PC-9 (cell line): ENCODE measurements around the gene NLRP8. TPM values are rescaled to one million over a fixed set of nuclear protein-coding genes. Genes with fewer than 3 reads are reported as not detected.

Experiments
- Bru-seq: library from RNA; stranded (reverse); fragments of 400-500 nt; gene quantifications from one replicate; lab custom pipeline; 2021; lab: Mats Ljungman, UMichigan
- BruChase-seq, 2 experiments: library from RNA; stranded (reverse); fragments of 400-500 nt; gene quantifications; one replicate each; lab custom pipeline; 2021; lab: Mats Ljungman, UMichigan
- BruUV-seq: library from RNA; stranded (reverse); fragments of 400-500 nt; replicated peaks from 2 replicates; lab custom pipeline; 2021; lab: Mats Ljungman, UMichigan
- CTCF ChIA-PET: fragments of 300-600 bp; sonication (Branson Sonifier 250); formaldehyde crosslinking; loops from one replicate; lab custom pipeline; 2022; ENCODE audit warnings: antibody characterized with exemption; lab: Charles Lee
- POLR2A ChIA-PET: fragments of 300-600 bp; sonication (Branson Sonifier 250); formaldehyde crosslinking; loops from one replicate; lab custom pipeline; 2022; ENCODE audit warnings: antibody characterized with exemption; ENCODE audit not compliant: unreplicated experiment; lab: Charles Lee
- DNase-seq, 2 experiments: peaks; one replicate each; pipeline versions ENCODE4 v3.0.0 to v3.0.0-alpha.2; 2015 to 2022; ENCODE audit warnings: mixed read lengths in 1 of 2
- H2AFZ ChIP-seq: fragments of 200-600 bp; sonication (generic); 2 replicates; pipeline ENCODE4 v1.8.1; 2017; ENCODE audit warnings: antibody characterized with exemption
- H3F3A ChIP-seq: fragments of 200-600 bp; sonication (generic); 2 replicates; pipeline ENCODE4 v1.8.1; 2017; ENCODE audit warnings: antibody characterized with exemption, mild to moderate bottlenecking, low read depth; ENCODE audit not compliant: insufficient read depth
- H3K27ac ChIP-seq: fragments of 200-600 bp; sonication (generic); 2 replicates; pipeline ENCODE4 v1.6.1; 2016; ENCODE audit warnings: mixed run types
- H3K27me3 ChIP-seq: fragments of 200-600 bp; sonication (generic); 2 replicates; pipeline ENCODE4 v1.6.1; 2016; ENCODE audit warnings: low read depth, mixed run types; ENCODE audit not compliant: insufficient read depth
- H3K36me3 ChIP-seq: fragments of 200-600 bp; sonication (generic); 2 replicates; pipeline ENCODE4 v1.6.1; 2016; ENCODE audit warnings: low read depth, mixed run types
- H3K4me1 ChIP-seq: fragments of 200-600 bp; sonication (generic); replicated peaks from 2 replicates; pipeline ENCODE4 v1.6.1; 2016; ENCODE audit warnings: mixed run types; ENCODE audit not compliant: insufficient read depth
- H3K4me2 ChIP-seq: fragments of 200-600 bp; sonication (generic); 2 replicates; pipeline ENCODE4 v1.6.1; 2017; ENCODE audit warnings: mixed run types
- H3K4me3 ChIP-seq: fragments of 200-600 bp; sonication (generic); 2 replicates; pipeline ENCODE4 v1.6.1; 2016; ENCODE audit warnings: mixed run types
- H3K79me2 ChIP-seq: fragments of 200-600 bp; sonication (generic); 2 replicates; pipeline ENCODE4 v1.6.1; 2017; ENCODE audit warnings: low read depth, mixed run types
- H3K9me2 ChIP-seq: fragments of 200-600 bp; sonication (generic); 2 replicates; pipeline ENCODE4 v1.8.1; 2017; ENCODE audit warnings: mild to moderate bottlenecking; ENCODE audit not compliant: insufficient read depth
- H3K9me3 ChIP-seq: fragments of 200-600 bp; sonication (generic); 2 replicates; pipeline ENCODE4 v1.8.1; 2016; ENCODE audit warnings: low read depth; ENCODE audit not compliant: insufficient read depth
- H4K20me1 ChIP-seq: fragments of 200-600 bp; sonication (generic); 2 replicates; pipeline ENCODE4 v1.8.1; 2017; ENCODE audit not compliant: insufficient read depth
- EZH2 ChIP-seq: fragments of 200-600 bp; sonication (generic); IDR thresholded peaks from 2 replicates; pipeline ENCODE4 v1.8.0; 2017; ENCODE audit warnings: antibody characterized with exemption, low read depth
- intact Hi-C: fragments of 100-400 bp; cut with micrococcal nuclease; formaldehyde crosslinking; loops from one replicate; pipeline ENCODE4 v1.10.0; 2022; ENCODE audit not compliant: unreplicated experiment
- long read RNA-seq: library from polyadenylated mRNA; stranded (forward); transcript quantifications from one replicate; pipeline ENCODE4 v2.0.0, GENCODE V29; 2022
- total RNA-seq: library from RNA; stranded (reverse); gene quantifications from 2 replicates; pipeline ENCODE4 v1.2.3, GENCODE V29; 2021
- TF ChIP-seq, protein P1 (sequence below): fragments of 200-600 bp; sonication (generic); conservative IDR thresholded peaks from 2 replicates; pipeline ENCODE4 v1.6.1; 2017; ENCODE audit warnings: mixed run types, antibody characterized with exemption, mild to moderate bottlenecking, moderate library complexity

Gene NLRP8
- total RNA-seq = not detected in 2 replicates
- not detected for Bru-seq, nascent RNA
- not detected for BruChase-seq, experiment 1, labeled RNA remaining after a 2-hour chase
- BruChase-seq, experiment 2, labeled RNA remaining after a 6-hour chase = not detected
- long read RNA-seq = 0 reads

- intact Hi-C loops = no loop called here
- H3K36me3 ChIP-seq = no peaks in the 10 kb centered on the region
- no peak within 1 kb of the TSS for H3K4me3 ChIP-seq
- no peaks in the 10 kb centered on the region for H3K9me2 ChIP-seq
- DNase-seq = no peak
- no TSS peak for BruUV-seq
- H3K27me3 ChIP-seq = peaks cover 65% of the 10 kb centered on the region
- no peaks in the 10 kb centered on the region for H4K20me1 ChIP-seq
- H3F3A ChIP-seq = no peaks in the 10 kb centered on the region
- ChIA-PET POLR2A (no interaction called here), CTCF (interaction anchor here (0.7 kb wide), 1 partner anchor 56 kb away, joined by 4 read pairs; no protein-coding TSS in a partner anchor)
- H2AFZ ChIP-seq = no peak within 1 kb of the TSS
- no peaks in the 10 kb centered on the region for H3K4me1 ChIP-seq
- no peak within 1 kb of the TSS for H3K27ac ChIP-seq
- no peak within 1 kb of the TSS for H3K4me2 ChIP-seq
- H3K79me2 ChIP-seq = no peaks in the 10 kb centered on the region
- no peaks in the 10 kb centered on the region for H3K9me3 ChIP-seq
- TF ChIP-seq, protein P1, sequence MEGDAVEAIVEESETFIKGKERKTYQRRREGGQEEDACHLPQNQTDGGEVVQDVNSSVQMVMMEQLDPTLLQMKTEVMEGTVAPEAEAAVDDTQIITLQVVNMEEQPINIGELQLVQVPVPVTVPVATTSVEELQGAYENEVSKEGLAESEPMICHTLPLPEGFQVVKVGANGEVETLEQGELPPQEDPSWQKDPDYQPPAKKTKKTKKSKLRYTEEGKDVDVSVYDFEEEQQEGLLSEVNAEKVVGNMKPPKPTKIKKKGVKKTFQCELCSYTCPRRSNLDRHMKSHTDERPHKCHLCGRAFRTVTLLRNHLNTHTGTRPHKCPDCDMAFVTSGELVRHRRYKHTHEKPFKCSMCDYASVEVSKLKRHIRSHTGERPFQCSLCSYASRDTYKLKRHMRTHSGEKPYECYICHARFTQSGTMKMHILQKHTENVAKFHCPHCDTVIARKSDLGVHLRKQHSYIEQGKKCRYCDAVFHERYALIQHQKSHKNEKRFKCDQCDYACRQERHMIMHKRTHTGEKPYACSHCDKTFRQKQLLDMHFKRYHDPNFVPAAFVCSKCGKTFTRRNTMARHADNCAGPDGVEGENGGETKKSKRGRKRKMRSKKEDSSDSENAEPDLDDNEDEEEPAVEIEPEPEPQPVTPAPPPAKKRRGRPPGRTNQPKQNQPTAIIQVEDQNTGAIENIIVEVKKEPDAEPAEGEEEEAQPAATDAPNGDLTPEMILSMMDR = no peak
- TF ChIP-seq EZH2 = no peak
Observed at GRCh38 chr19:55947532-55947931, at the start of gene NLRP8. NLRP8 (plus strand) TSS chr19:55947832.

DNA sequence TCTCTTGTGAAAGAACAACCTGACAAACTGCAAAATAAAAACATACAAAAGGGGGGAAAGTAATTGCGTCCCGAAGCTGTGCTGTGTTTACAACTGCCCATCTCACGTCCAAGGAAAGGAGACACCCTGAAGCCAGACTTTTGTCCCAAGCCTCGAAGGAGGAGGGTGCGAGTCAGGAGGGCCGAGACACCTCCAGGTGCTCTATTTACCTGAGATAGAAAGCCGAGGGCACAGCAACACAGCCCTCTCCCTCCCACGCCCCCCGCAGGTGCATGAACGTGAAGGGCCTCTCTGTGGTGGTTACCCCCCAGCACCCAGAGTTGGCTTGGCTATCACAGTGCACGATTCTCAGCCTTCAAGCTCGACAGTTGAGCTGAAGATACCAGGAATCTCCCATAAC is 48.7 kb upstream of the NLRP8 start:
- Histone ChIP-seq H3K27ac (no peak overlapping the region), H3K4me1 (no peaks in the 10 kb centered on the region), H3K4me2 (no peak overlapping the region), H3K36me3 (no peaks in the 10 kb centered on the region), H3K4me3 (no peak overlapping the region), H3F3A (no peaks in the 10 kb centered on the region), H3K9me2 (no peaks in the 10 kb centered on the region), H3K27me3 (peaks cover 88% of the 10 kb centered on the region), H3K79me2 (no peaks in the 10 kb centered on the region), H3K9me3 (no peaks in the 10 kb centered on the region; the same call in 1 of the 2 replicates), H4K20me1 (no peaks in the 10 kb centered on the region), H2AFZ (no peak overlapping the region)
- intact Hi-C loops = no loop called here
- no TSS peak for BruUV-seq
- POLR2A ChIA-PET = interaction anchor here (0.7 kb wide), 1 partner anchor 995 kb away, joined by 8 read pairs; no protein-coding TSS in a partner anchor
- no peak for DNase-seq
- TF ChIP-seq, protein P1 = no peak
- no peak for TF ChIP-seq EZH2
- CTCF ChIA-PET = no interaction called here

DNA sequence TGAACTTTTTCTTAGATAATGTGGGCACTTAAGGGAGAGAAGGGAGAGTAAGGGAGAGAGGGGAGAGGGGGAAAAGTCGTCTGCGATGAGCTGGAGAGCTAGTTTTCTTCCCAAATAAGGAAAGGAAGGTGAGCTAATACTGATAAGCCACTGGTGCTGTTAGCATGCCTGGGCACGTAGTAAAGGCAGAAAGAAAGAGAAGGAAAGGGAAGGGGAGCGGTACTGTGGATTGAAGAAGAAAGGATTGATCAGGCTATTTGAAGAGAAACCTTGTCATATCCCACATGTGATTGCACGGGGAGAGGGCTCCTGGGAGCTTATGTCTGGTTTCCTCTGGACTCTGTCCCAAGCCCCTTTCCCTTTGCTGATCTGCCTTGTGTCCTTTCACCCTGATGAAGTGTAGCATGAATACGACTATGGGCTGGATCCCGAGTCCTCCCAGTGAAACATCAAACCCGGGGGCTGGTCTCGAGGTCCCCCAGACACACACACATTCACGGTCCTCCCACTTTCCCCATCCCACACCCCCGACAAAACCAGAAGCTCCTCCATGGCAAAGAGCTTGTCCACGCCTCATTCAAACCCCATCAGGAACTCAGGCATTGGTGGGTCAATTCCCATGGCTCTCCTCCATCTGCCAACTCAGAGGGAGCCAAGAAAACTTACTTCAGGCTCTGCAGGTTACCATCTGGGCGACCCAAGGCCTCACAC is 46.1 kb upstream of the NLRP8 start:
- BruUV-seq = no TSS peak
- TF ChIP-seq, protein P1 = no peak
- no peak for TF ChIP-seq EZH2
- H4K20me1 ChIP-seq = no peaks in the 10 kb centered on the region
- no peak overlapping the region for H3K4me2 ChIP-seq
- ChIA-PET POLR2A (no interaction called here), CTCF (no interaction called here)
- no peak overlapping the region for H2AFZ ChIP-seq
- H3K36me3 ChIP-seq = no peaks in the 10 kb centered on the region
- H3F3A ChIP-seq = no peaks in the 10 kb centered on the region
- intact Hi-C loops = no loop called here
- peaks cover 81% of the 10 kb centered on the region for H3K27me3 ChIP-seq
- DNase-seq = no peak
- no peaks in the 10 kb centered on the region for H3K4me1 ChIP-seq
- no peaks in the 10 kb centered on the region; the same call in 1 of the 2 replicates for H3K9me3 ChIP-seq
- no peak overlapping the region for H3K4me3 ChIP-seq
- H3K9me2 ChIP-seq = no peaks in the 10 kb centered on the region
- no peaks in the 10 kb centered on the region for H3K79me2 ChIP-seq
- H3K27ac ChIP-seq = no peak overlapping the region
